Measurements from ENCODE around the gene NUBPL.
"Not testable (repeated sequence)": the region's sequence is repeated elsewhere in the genome, so short reads cannot be mapped to it uniquely, and the experiment has no call there.

NUBPL gene

GRCh38 chr14:31708661-31709060 lies 147.5 kb downstream of the NUBPL start:
- H3K27ac Mint-ChIP-seq; H3K27me3 Mint-ChIP-seq; DNase-seq (ENCODE audit: low spot score in 2 of 2); H3K9me3 Mint-ChIP-seq; ATAC-seq (ENCODE audit: low read depth); H3K4me3 Mint-ChIP-seq; H3K4me1 Mint-ChIP-seq: not testable (repeated sequence)
- peaks cover 55% of the 10 kb centered on the region for H3K36me3 Mint-ChIP-seq

- Mint-ChIP-seq H3K9me3 (peaks cover 3% of the 10 kb centered on the region), H3K36me3 (peaks cover 34% of the 10 kb centered on the region)
- ATAC-seq (ENCODE audit: low read depth) = no peak
Observed at GRCh38 chr14:31712244-31713127, 151.3 kb downstream of the NUBPL start.

GRCh38 chr14:31716208-31716607 lies 155.0 kb downstream of the NUBPL start:
- peaks cover 4% of the 10 kb centered on the region for H3K4me1 Mint-ChIP-seq
- DNase-seq (ENCODE audit: low spot score in 2 of 2) = no peak
- no peak for ATAC-seq (ENCODE audit: low read depth)
- no peak overlapping the region for H3K27ac Mint-ChIP-seq
- H3K36me3 Mint-ChIP-seq = peaks cover 16% of the 10 kb centered on the region
- H3K4me3 Mint-ChIP-seq = no peak overlapping the region
- no peaks in the 10 kb centered on the region for H3K27me3 Mint-ChIP-seq
- peaks cover 3% of the 10 kb centered on the region for H3K9me3 Mint-ChIP-seq

More at GRCh38 chr14:31712244-31713127, 151.3 kb downstream of the NUBPL start:
- DNase-seq (ENCODE audit: low spot score in 2 of 2) = no peak
- H3K4me3 Mint-ChIP-seq = no peak overlapping the region
- H3K4me1 Mint-ChIP-seq = peaks cover 2% of the 10 kb centered on the region
- H3K27me3 Mint-ChIP-seq = no peaks in the 10 kb centered on the region
- no peak overlapping the region for H3K27ac Mint-ChIP-seq

GRCh38 chr14:31717294-31718085 lies 156.3 kb downstream of the NUBPL start:
- ATAC-seq (ENCODE audit: low read depth) (no peak), DNase-seq (ENCODE audit: low spot score in 2 of 2) (no peak)
- Mint-ChIP-seq H3K27me3 (no peaks in the 10 kb centered on the region), H3K9me3 (peaks cover 3% of the 10 kb centered on the region), H3K4me1 (peaks cover 7% of the 10 kb centered on the region), H3K4me3 (no peak overlapping the region), H3K36me3 (peaks cover 17% of the 10 kb centered on the region), H3K27ac (no peak overlapping the region)

- Mint-ChIP-seq H3K4me3 (no peak overlapping the region), H3K9me3 (peaks cover 1% of the 10 kb centered on the region), H3K27ac (no peak overlapping the region), H3K36me3 (peaks cover 16% of the 10 kb centered on the region), H3K27me3 (no peaks in the 10 kb centered on the region), H3K4me1 (peaks cover 8% of the 10 kb centered on the region)
- DNase-seq (ENCODE audit: low spot score in 2 of 2) (no peak), ATAC-seq (ENCODE audit: low read depth) (no peak)
Observed at GRCh38 chr14:31718585-31718984, 157.4 kb downstream of the NUBPL start.

GRCh38 chr14:31718985-31719384 lies 157.8 kb downstream of the NUBPL start:
- no peak for ATAC-seq (ENCODE audit: low read depth)
- no peaks in the 10 kb centered on the region for H3K27me3 Mint-ChIP-seq

GRCh38 chr14:31726337-31726736 lies 165.1 kb downstream of the NUBPL start:
- no peak overlapping the region for H3K27ac Mint-ChIP-seq
- H3K4me1 Mint-ChIP-seq = peaks cover 8% of the 10 kb centered on the region
- DNase-seq (ENCODE audit: low spot score in 2 of 2) (no peak), ATAC-seq (ENCODE audit: low read depth) (no peak)
- peaks cover 8% of the 10 kb centered on the region for H3K9me3 Mint-ChIP-seq
- no peaks in the 10 kb centered on the region for H3K27me3 Mint-ChIP-seq
- no peak overlapping the region for H3K4me3 Mint-ChIP-seq
- H3K36me3 Mint-ChIP-seq = peaks cover 30% of the 10 kb centered on the region

More at GRCh38 chr14:31718985-31719384, 157.8 kb downstream of the NUBPL start:
- DNase-seq (ENCODE audit: low spot score in 2 of 2) = no peak
- Mint-ChIP-seq H3K9me3 (peaks cover 1% of the 10 kb centered on the region), H3K36me3 (peaks cover 17% of the 10 kb centered on the region), H3K4me3 (no peak overlapping the region), H3K4me1 (peaks cover 8% of the 10 kb centered on the region), H3K27ac (no peak overlapping the region)

- peaks cover 7% of the 10 kb centered on the region for H3K9me3 Mint-ChIP-seq
- peaks cover 5% of the 10 kb centered on the region for H3K4me1 Mint-ChIP-seq
- H3K4me3 Mint-ChIP-seq = no peak overlapping the region
- H3K36me3 Mint-ChIP-seq = peaks cover 26% of the 10 kb centered on the region
- no peak overlapping the region for H3K27ac Mint-ChIP-seq
- no peaks in the 10 kb centered on the region for H3K27me3 Mint-ChIP-seq
- no peak for ATAC-seq (ENCODE audit: low read depth)
- DNase-seq (ENCODE audit: low spot score in 2 of 2) = no peak
Observed at GRCh38 chr14:31727797-31728196, 166.6 kb downstream of the NUBPL start.

GRCh38 chr14:31740688-31741087 lies 179.5 kb downstream of the NUBPL start:
- peaks cover 7% of the 10 kb centered on the region for H3K9me3 Mint-ChIP-seq
- no peaks in the 10 kb centered on the region for H3K27me3 Mint-ChIP-seq
- no peak for ATAC-seq (ENCODE audit: low read depth)
- H3K36me3 Mint-ChIP-seq = peaks cover 22% of the 10 kb centered on the region
- DNase-seq (ENCODE audit: low spot score in 2 of 2) = no peak
- H3K4me3 Mint-ChIP-seq = no peak overlapping the region
- H3K27ac Mint-ChIP-seq = no peak overlapping the region
- H3K4me1 Mint-ChIP-seq = peaks cover 6% of the 10 kb centered on the region

GRCh38 chr14:31745741-31746140 lies 184.5 kb downstream of the NUBPL start:
- Mint-ChIP-seq H3K27ac (no peak overlapping the region), H3K4me1 (peaks cover 6% of the 10 kb centered on the region), H3K4me3 (no peak overlapping the region), H3K36me3 (peaks cover 39% of the 10 kb centered on the region), H3K27me3 (no peaks in the 10 kb centered on the region), H3K9me3 (peaks cover 19% of the 10 kb centered on the region)
- ATAC-seq (ENCODE audit: low read depth) (no peak), DNase-seq (ENCODE audit: low spot score in 2 of 2) (no peak)

- no peaks in the 10 kb centered on the region for H3K27me3 Mint-ChIP-seq
- DNase-seq (ENCODE audit: low spot score in 2 of 2) (no peak), ATAC-seq (ENCODE audit: low read depth) (no peak)
- H3K9me3 Mint-ChIP-seq = peaks cover 20% of the 10 kb centered on the region
- no peak overlapping the region for H3K4me3 Mint-ChIP-seq
- peaks cover 40% of the 10 kb centered on the region for H3K36me3 Mint-ChIP-seq
- no peak overlapping the region for H3K27ac Mint-ChIP-seq
- peaks cover 6% of the 10 kb centered on the region for H3K4me1 Mint-ChIP-seq
Observed at GRCh38 chr14:31746326-31746725, 185.1 kb downstream of the NUBPL start.

- H3K27me3 Mint-ChIP-seq = no peaks in the 10 kb centered on the region
Observed at GRCh38 chr14:31749275-31749674, 188.1 kb downstream of the NUBPL start.

GRCh38 chr14:31751047-31751446 lies 189.8 kb downstream of the NUBPL start:
- not testable (repeated sequence) for H3K4me3 Mint-ChIP-seq; H3K4me1 Mint-ChIP-seq; H3K27me3 Mint-ChIP-seq; DNase-seq (ENCODE audit: low spot score in 2 of 2); ATAC-seq (ENCODE audit: low read depth); H3K27ac Mint-ChIP-seq
- peaks cover 48% of the 10 kb centered on the region for H3K36me3 Mint-ChIP-seq
- peaks cover 23% of the 10 kb centered on the region for H3K9me3 Mint-ChIP-seq

More at GRCh38 chr14:31749275-31749674, 188.1 kb downstream of the NUBPL start:
- H3K4me1 Mint-ChIP-seq = peaks cover 2% of the 10 kb centered on the region
- H3K9me3 Mint-ChIP-seq = peaks cover 23% of the 10 kb centered on the region
- H3K4me3 Mint-ChIP-seq = no peak overlapping the region
- no peak for DNase-seq (ENCODE audit: low spot score in 2 of 2)
- H3K27ac Mint-ChIP-seq = no peak overlapping the region
- no peak for ATAC-seq (ENCODE audit: low read depth)
- peaks cover 47% of the 10 kb centered on the region for H3K36me3 Mint-ChIP-seq

Data from memory B cell (primary cell).